SK-N-SH treated with all-trans-retinoic acid at 6 μM for 48 hours (cell line): Measurements from ENCODE around the gene HYCC1.

Source experiments
- ATAC-seq: fragments of 200-7000 bp; cut with Tn5 transposase; 3 replicates; pipeline ENCODE4 v1.9.1; 2020; ENCODE audit warnings: mild to moderate bottlenecking, moderate library complexity
- BACH2 ChIP-seq: fragments of 250-450 bp; sonication (Bioruptor Pico); IDR thresholded peaks from 2 replicates; pipeline ENCODE4 v1.9.0; 2021; ENCODE audit warnings: mild to moderate bottlenecking, borderline replicate concordance
- OSR1 ChIP-seq: fragments of 250-450 bp; sonication (Bioruptor Pico); IDR thresholded peaks from 2 replicates; pipeline ENCODE4 v1.8.0; 2022; ENCODE audit warnings: moderate library complexity, mild to moderate bottlenecking, inconsistent platforms
- PPARA ChIP-seq: fragments of 250-450 bp; sonication (Bioruptor Pico); IDR thresholded peaks from 2 replicates; pipeline ENCODE4 v1.5.0; 2020; ENCODE audit warnings: mild to moderate bottlenecking, borderline replicate concordance
- RARB ChIP-seq: fragments of 250-450 bp; sonication (Bioruptor Pico); IDR thresholded peaks from 2 replicates; pipeline ENCODE4 v1.8.0; 2021; ENCODE audit warnings: mild to moderate bottlenecking, moderate library complexity
- SNAI2 ChIP-seq: fragments of 250-450 bp; sonication (Bioruptor Pico); IDR thresholded peaks from 2 replicates; pipeline ENCODE4 v1.5.0; 2020; ENCODE audit warnings: mild to moderate bottlenecking, moderate library complexity
- TCF4 ChIP-seq: fragments of 250-450 bp; sonication (Bioruptor Pico); IDR thresholded peaks from 2 replicates; pipeline ENCODE4 v1.8.0; 2021; ENCODE audit warnings: mild to moderate bottlenecking, moderate library complexity, borderline replicate concordance
- ZC3H10 ChIP-seq: fragments of 250-450 bp; sonication (Bioruptor Pico); IDR thresholded peaks from 2 replicates; pipeline ENCODE4 v1.5.1; 2021; ENCODE audit warnings: mild to moderate bottlenecking, moderate library complexity
- ZNF70 ChIP-seq: fragments of 450-650 bp; formaldehyde crosslinking; IDR thresholded peaks from 2 replicates; pipeline ENCODE4 v1.5.0; 2020; ENCODE audit warnings: mild to moderate bottlenecking, moderate library complexity
- ZNF8 ChIP-seq: fragments of 450-650 bp; formaldehyde crosslinking; IDR thresholded peaks from 2 replicates; pipeline ENCODE4 v1.5.0; 2020; ENCODE audit warnings: mild to moderate bottlenecking, moderate library complexity
- TF ChIP-seq, protein P1 (sequence below): fragments of 250-450 bp; sonication (Bioruptor Pico); IDR thresholded peaks from 2 replicates; pipeline ENCODE4 v1.5.1; 2021; ENCODE audit warnings: mild to moderate bottlenecking, moderate library complexity
- TF ChIP-seq, protein P2 (sequence below): fragments of 250-450 bp; sonication (Bioruptor Pico); IDR thresholded peaks from 2 replicates; pipeline ENCODE4 v1.5.0; 2020; ENCODE audit warnings: mild to moderate bottlenecking, moderate library complexity
- TF ChIP-seq, protein P3 (sequence below): fragments of 250-450 bp; sonication (Bioruptor Pico); IDR thresholded peaks from 2 replicates; pipeline ENCODE4 v1.8.0; 2021; ENCODE audit warnings: low read depth, mild to moderate bottlenecking, moderate library complexity, borderline replicate concordance
- TF ChIP-seq, protein P4 (sequence below): fragments of 250-450 bp; sonication (Bioruptor Pico); IDR thresholded peaks from 2 replicates; pipeline ENCODE4 v1.8.0; 2020; ENCODE audit warnings: mild to moderate bottlenecking, moderate library complexity, borderline replicate concordance
- TF ChIP-seq, protein P5 (sequence below): fragments of 250-450 bp; sonication (Bioruptor Pico); IDR thresholded peaks from 2 replicates; pipeline ENCODE4 v1.5.1; 2020; ENCODE audit warnings: low read depth, mild to moderate bottlenecking, moderate library complexity

Gene HYCC1

DNA sequence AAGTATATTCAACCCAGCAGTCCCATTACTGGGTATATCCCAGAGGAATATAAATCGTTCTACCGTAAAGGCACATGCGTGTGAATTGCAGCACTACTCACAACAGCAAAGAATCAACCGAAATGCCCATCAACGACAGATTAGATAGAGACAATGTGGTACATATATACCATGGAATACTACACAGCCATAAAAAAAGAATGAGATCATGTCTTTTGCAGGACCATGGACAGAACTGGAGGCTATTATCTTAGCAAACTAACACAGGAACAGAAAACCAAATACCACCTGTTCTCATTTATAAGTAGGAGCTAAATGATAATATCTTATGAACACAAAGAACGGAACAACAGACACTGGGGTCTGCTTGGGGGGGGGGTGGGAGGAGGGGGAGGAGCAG, 47.4 kb upstream of the HYCC1 start:
- TF ChIP-seq, protein P1, sequence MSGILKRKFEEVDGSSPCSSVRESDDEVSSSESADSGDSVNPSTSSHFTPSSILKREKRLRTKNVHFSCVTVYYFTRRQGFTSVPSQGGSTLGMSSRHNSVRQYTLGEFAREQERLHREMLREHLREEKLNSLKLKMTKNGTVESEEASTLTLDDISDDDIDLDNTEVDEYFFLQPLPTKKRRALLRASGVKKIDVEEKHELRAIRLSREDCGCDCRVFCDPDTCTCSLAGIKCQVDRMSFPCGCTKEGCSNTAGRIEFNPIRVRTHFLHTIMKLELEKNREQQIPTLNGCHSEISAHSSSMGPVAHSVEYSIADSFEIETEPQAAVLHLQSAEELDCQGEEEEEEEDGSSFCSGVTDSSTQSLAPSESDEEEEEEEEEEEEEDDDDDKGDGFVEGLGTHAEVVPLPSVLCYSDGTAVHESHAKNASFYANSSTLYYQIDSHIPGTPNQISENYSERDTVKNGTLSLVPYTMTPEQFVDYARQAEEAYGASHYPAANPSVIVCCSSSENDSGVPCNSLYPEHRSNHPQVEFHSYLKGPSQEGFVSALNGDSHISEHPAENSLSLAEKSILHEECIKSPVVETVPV (CRISPR knock-in tag): no peak
- no peak for TF ChIP-seq BACH2 (CRISPR knock-in tag)
- no peak for TF ChIP-seq RARB
- no peak for TF ChIP-seq TCF4 (CRISPR knock-in tag)
- peak; percentile 70; the same call in 1 of the 2 replicates for TF ChIP-seq ZNF8 (CRISPR knock-in tag)
- TF ChIP-seq, protein P2, sequence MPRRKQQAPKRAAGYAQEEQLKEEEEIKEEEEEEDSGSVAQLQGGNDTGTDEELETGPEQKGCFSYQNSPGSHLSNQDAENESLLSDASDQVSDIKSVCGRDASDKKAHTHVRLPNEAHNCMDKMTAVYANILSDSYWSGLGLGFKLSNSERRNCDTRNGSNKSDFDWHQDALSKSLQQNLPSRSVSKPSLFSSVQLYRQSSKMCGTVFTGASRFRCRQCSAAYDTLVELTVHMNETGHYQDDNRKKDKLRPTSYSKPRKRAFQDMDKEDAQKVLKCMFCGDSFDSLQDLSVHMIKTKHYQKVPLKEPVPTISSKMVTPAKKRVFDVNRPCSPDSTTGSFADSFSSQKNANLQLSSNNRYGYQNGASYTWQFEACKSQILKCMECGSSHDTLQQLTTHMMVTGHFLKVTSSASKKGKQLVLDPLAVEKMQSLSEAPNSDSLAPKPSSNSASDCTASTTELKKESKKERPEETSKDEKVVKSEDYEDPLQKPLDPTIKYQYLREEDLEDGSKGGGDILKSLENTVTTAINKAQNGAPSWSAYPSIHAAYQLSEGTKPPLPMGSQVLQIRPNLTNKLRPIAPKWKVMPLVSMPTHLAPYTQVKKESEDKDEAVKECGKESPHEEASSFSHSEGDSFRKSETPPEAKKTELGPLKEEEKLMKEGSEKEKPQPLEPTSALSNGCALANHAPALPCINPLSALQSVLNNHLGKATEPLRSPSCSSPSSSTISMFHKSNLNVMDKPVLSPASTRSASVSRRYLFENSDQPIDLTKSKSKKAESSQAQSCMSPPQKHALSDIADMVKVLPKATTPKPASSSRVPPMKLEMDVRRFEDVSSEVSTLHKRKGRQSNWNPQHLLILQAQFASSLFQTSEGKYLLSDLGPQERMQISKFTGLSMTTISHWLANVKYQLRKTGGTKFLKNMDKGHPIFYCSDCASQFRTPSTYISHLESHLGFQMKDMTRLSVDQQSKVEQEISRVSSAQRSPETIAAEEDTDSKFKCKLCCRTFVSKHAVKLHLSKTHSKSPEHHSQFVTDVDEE: no peak
- no peak for TF ChIP-seq OSR1 (CRISPR knock-in tag)
- ATAC-seq: no peak

DNA sequence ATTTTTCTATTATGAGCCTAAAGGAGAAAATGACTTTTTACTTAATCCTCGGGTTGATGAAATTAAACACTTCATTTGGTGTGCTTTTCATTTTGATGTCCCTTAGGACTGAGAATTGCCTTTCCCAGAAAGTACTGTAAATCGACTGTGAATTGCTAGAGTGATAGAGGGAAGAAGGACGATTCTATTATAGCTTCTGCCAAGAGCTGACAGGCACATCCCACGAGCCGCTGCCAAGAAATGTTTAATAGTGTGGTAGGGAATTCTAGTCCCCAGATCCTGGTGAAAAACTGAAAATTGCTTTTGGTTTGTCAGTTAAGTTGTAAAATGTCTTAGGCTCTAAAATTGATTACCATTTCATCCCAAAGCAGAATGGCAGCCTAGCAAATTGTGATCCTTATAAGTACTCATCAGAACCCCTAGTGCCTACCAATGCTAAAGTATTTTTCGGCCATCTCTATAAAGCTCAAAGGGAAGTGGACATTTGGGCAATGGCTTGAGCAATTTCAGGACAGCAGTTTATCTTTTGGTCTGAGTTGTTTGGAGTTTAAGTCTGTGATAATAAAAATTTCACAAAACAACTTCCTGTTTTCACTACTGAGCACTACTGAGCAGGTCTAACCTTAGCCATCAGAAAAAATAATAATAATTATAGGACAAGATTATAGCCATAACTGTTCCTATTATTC, 44.6 kb upstream of the HYCC1 start:
- ATAC-seq: no peak
- no peak for TF ChIP-seq ZNF8 (CRISPR knock-in tag)
- TF ChIP-seq SNAI2 (CRISPR knock-in tag): no peak
- TF ChIP-seq, protein P3, sequence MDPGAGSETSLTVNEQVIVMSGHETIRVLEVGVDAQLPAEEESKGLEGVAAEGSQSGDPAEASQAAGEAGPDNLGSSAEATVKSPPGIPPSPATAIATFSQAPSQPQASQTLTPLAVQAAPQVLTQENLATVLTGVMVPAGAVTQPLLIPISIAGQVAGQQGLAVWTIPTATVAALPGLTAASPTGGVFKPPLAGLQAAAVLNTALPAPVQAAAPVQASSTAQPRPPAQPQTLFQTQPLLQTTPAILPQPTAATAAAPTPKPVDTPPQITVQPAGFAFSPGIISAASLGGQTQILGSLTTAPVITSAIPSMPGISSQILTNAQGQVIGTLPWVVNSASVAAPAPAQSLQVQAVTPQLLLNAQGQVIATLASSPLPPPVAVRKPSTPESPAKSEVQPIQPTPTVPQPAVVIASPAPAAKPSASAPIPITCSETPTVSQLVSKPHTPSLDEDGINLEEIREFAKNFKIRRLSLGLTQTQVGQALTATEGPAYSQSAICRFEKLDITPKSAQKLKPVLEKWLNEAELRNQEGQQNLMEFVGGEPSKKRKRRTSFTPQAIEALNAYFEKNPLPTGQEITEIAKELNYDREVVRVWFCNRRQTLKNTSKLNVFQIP (CRISPR knock-in tag): no peak
- TF ChIP-seq, protein P1 (CRISPR knock-in tag): no peak
- TF ChIP-seq, protein P4, sequence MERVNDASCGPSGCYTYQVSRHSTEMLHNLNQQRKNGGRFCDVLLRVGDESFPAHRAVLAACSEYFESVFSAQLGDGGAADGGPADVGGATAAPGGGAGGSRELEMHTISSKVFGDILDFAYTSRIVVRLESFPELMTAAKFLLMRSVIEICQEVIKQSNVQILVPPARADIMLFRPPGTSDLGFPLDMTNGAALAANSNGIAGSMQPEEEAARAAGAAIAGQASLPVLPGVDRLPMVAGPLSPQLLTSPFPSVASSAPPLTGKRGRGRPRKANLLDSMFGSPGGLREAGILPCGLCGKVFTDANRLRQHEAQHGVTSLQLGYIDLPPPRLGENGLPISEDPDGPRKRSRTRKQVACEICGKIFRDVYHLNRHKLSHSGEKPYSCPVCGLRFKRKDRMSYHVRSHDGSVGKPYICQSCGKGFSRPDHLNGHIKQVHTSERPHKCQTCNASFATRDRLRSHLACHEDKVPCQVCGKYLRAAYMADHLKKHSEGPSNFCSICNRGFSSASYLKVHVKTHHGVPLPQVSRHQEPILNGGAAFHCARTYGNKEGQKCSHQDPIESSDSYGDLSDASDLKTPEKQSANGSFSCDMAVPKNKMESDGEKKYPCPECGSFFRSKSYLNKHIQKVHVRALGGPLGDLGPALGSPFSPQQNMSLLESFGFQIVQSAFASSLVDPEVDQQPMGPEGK (CRISPR knock-in tag): no peak
- TF ChIP-seq, protein P2: no peak
- TF ChIP-seq BACH2 (CRISPR knock-in tag): no peak
- no peak for TF ChIP-seq PPARA (CRISPR knock-in tag)
- no peak for TF ChIP-seq OSR1 (CRISPR knock-in tag)
- no peak for TF ChIP-seq ZC3H10 (CRISPR knock-in tag)
- TF ChIP-seq, protein P5, sequence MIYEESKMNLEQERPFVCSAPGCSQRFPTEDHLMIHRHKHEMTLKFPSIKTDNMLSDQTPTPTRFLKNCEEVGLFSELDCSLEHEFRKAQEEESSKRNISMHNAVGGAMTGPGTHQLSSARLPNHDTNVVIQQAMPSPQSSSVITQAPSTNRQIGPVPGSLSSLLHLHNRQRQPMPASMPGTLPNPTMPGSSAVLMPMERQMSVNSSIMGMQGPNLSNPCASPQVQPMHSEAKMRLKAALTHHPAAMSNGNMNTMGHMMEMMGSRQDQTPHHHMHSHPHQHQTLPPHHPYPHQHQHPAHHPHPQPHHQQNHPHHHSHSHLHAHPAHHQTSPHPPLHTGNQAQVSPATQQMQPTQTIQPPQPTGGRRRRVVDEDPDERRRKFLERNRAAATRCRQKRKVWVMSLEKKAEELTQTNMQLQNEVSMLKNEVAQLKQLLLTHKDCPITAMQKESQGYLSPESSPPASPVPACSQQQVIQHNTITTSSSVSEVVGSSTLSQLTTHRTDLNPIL (CRISPR knock-in tag): no peak
- no peak for TF ChIP-seq RARB
- TF ChIP-seq ZNF70: no peak
- TF ChIP-seq, all 23 proteins: peak for 0
